Cardiac septum (tissue), 1 donor: ENCODE data around the gene NUDT6. TPM values are rescaled to one million over a fixed set of nuclear protein-coding genes. Genes with fewer than 3 reads are reported as not detected.
"Not testable (repeated sequence)": the region's sequence is repeated elsewhere in the genome, so short reads cannot be mapped to it uniquely, and the experiment has no call there.

Source experiments
- DNase-seq: peaks from one replicate; pipeline ENCODE4 v3.0.0-alpha.2; 2020; ENCODE audit warnings: low spot score
- intact Hi-C: fragments of 100-400 bp; cut with DNase I; formaldehyde crosslinking; loops from one replicate; pipeline ENCODE4 v1.14.0; 2022
- long read RNA-seq: library from polyadenylated mRNA; unstranded; transcript quantifications from one replicate; pipeline ENCODE4 v2.0.0, GENCODE V29; 2021
- total RNA-seq: library from RNA; stranded (reverse); fragmentation: NEBNext Ultra II Directional; extraction: Animal tissue kit (Norgen Biotek cat#: 25700); gene quantifications from one replicate; pipeline ENCODE4 v1.2.1, GENCODE V29; 2021
- donor health status: DM: no; HTN: no; CAD: no.

NUDT6 gene, protein sequence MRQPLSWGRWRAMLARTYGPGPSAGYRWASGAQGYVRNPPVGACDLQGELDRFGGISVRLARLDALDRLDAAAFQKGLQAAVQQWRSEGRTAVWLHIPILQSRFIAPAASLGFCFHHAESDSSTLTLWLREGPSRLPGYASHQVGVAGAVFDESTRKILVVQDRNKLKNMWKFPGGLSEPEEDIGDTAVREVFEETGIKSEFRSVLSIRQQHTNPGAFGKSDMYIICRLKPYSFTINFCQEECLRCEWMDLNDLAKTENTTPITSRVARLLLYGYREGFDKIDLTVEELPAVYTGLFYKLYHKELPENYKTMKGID
- total RNA-seq, result 9.4 TPM
- long read RNA-seq, partial matches to known transcripts, result 0 of 6 reads
- long read RNA-seq, other reads (novel, unspliced or antisense), result 2 of 6 reads

DNA sequence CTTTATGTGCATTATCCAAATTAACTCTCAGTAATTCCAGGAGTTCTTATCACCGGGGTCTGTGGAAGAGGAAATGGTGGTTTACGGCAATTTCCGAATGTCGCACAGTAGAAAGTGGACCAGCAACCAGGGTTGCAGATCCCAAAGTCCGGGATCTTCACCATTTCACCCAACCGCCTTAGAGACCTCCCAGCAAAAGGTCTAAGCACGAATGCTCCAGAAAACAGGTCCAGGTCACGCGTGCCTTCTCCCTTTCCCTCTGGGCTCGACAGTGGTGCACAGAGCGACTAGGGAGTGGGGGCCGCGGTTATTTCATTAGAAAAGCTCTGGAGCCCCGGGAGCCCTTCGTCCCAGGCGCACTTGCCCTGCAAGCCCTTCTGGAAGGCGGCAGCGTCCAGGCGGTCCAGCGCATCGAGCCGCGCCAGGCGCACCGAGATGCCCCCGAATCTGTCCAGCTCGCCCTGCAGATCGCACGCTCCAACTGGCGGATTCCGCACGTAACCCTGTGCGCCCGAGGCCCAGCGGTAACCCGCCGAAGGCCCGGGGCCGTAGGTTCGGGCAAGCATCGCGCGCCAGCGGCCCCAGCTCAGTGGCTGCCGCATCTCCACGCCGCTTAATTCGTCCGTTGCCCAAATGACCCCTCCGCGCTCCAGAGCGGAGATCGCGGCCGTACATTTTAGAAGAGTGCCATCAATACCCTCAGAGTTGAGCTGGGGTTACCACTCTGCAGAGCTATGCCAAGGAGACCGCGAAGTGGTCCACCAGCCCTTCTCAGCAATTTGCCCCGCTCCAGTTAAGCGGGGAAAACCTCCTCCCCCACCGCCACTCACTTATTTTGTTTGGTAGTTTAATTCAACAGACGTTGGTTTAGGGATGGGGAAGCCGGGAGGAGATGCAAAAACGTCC, at the start of gene NUDT6:
Gene NUDT6 (minus strand): TSS at position 627 of the 906 bp plus-strand sequence. CDS start 25 bp downstream, at position 602.
- DNase-seq, result peak; percentile 81
- intact Hi-C loops, result loop anchor here (2.0 kb wide), 1 partner anchor 189 kb away; the partner anchor contains the start of gene BBS12

DNA sequence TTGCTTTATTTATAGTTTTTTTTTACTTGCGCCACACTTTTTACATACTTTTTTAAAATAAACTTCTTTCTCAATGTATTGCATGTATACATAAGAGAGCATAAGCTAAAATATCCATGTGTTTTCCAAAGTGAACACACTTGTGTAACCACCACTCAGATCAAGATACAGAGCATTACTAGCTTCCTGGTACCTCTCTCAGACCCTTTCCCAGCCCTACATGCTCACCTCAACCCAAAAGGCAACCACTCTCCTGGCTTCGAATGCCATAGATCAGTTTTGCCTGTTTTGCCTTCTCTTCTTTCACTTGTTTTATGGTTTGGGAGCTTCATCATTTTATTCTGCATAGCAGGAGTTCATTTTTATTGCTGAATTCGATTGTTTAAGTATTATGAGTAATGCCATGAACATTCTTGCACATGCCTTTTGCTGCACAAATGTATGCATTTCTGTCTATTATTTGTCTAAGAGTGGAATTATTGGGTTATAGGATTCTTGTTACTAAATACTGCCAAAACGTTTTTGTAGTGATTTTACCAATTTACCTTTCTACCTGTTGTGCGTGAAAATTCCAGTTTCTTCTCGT, 45.9 kb upstream of the NUDT6 start:
- intact Hi-C loops, result no loop called here
- no peak for DNase-seq

DNA sequence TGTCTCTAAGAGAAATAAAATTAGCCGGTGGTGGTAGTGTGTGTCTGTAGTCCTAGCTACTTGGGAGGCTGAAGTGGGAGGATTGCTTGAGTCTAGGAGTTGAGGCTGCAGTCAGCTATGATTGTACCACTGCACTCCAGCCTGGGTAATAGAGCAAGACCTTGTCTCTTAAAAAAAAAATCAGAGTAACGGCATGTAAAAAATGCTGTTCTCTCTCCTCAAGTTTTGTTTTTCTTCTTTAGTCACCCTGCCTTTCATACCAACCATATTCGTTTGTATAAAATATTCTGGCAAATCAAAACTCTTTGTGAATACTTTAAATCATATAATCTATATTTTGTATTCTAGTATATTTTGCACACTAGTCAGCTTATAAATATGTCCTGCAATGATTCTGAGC, 44.8 kb upstream of the NUDT6 start:
- DNase-seq, result no peak

DNA sequence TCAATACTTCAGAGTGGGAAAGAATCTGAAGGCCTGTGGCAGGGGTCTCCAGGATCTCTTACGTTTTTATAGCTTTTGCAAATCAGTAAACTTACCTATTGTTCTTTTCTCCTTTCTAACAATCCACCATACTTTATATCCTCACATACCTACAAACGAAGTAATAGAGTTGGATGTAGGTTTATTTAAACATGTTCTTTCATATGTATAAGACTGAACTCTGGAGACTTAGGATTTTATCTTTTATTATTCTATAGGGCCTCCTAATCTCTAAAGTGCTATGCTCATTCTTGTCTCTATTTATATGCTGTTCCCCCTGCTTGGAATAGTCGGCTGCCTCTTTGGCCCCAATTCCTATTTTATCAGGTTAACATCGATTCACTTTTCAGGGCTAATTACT, 43.8 kb upstream of the NUDT6 start:
- intact Hi-C loops, result no loop called here
- DNase-seq, result no peak

More for the DNA sequence above, 44.8 kb upstream of the NUDT6 start:
- intact Hi-C loops, result no loop called here

DNA sequence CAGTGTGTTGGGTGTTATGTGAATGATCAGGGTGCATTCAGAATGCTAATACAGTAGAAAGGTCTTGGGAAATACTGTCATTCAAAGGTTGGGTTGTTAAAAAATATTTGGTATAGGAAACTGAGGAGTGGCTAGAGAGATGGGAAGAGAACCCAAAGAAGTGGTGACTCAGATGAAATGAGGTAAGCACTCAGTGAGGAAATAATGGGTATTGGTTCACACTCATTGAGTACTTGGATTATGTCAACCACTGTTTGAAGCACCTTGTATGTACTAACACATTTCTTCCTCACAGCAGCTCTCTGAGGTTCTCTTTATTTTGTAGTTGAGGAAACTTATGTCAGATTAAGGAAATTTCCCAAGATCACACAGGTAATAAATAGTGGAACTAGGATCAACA, 40.8 kb upstream of the NUDT6 start:
- no peak for DNase-seq
- intact Hi-C loops, result no loop called here

DNA sequence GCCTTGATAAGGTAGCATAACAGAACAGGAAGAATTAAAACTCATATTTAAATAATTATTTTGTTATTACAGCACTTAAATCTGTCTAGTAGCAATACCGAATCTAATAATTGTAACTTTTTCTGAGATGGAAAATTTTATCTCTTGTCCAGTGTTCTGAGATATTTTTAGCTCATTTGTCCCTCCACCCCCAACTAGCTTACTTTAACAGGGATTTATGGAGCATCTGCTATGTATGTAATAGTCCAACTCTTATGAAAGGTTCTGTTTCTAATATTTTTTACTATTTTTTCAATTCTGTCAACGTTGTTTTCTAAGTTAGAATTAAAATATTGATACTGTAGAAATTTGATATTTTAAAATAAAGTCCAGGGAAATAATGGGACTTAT, 38.2 kb upstream of the NUDT6 start:
- intact Hi-C loops, result no loop called here
- no peak for DNase-seq

DNA sequence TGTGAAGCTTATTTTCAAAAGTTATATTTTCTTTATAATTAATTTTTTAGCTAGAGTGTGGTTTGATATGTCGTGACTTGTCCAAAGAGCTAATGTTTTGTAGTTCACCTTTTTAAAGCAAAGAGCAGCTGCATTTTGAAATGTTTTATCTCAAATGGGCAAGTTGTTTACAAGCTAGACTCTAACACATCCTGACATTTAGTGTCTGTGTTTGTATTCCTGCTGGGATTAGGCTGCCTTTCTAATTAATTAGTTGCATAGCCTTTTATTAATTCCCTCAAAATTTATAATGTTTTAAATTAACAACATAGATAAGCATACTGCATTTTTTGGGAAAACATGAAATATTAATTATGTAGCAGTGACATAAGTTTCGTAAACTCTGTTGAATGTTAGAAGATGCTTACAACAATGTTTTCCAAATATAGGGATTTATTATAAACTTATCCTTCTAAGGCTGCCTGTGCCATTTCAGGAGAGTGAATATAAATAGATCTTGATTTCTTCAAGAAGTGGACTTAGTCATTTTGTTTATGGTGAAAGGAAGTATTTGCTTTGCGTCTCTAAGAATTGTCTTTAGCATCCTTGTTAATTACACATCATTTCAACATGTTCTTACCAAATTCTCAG, 37.7 kb upstream of the NUDT6 start:
- intact Hi-C loops, result no loop called here
- DNase-seq, result no peak

DNA sequence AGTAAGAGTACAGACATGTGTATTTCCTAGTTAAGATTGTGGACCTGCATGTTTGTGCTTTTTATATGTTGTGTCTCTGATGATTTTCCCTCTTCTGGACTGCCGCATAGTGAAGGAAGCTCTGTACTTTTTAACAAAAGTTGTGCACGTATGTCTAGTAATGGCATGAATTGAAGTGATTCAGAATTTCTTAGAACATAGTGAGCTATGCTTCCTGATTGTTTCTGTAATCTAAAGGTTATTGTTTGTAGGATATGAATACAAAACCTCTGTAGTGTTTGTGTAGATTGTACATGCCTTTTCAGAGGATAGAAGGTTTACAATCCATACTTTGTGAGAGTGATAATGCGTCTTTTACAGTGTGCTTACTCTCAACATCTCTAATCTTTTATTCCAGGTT, 37.0 kb upstream of the NUDT6 start:
- no peak for DNase-seq
- intact Hi-C loops, result no loop called here

DNA sequence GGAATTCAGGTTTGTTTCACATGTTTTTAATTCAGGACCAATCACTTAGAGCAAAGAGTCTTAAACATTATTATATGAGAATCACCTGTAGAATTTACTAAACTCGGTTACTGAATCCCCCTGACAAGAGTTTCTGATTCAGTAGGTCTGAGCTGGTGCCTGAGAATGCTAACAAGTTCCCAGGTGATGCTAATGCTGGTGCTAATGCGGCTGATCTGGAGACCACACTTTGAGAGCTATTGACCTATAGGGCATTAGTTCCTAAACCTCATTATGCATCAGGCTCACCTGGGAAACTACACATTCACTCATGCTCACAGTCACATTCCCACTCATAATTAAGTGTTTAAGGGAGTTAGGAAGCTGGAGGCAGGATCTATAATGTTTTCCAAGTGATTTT, 36.1 kb upstream of the NUDT6 start:
- intact Hi-C loops, result no loop called here
- DNase-seq, result no peak

DNA sequence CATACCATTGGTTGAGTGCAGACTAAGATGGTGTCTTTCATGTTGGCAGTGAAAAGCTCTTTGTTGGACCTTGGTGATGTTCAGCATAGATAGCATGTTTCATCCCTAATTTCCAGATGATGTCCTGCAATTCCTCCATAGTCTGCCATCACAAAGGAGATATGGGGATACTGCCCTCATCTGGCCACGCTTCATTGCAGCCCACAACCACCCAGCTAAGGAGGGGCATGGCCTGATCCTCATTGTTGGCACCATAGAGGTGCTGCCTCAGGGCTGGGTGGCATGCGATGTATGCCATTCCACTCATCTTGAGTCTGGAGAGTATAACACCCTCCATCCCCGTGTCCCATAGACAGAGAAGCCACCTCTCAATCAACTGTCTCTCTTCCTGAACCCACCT, 31.5 kb upstream of the NUDT6 start:
- no peak for DNase-seq

DNA sequence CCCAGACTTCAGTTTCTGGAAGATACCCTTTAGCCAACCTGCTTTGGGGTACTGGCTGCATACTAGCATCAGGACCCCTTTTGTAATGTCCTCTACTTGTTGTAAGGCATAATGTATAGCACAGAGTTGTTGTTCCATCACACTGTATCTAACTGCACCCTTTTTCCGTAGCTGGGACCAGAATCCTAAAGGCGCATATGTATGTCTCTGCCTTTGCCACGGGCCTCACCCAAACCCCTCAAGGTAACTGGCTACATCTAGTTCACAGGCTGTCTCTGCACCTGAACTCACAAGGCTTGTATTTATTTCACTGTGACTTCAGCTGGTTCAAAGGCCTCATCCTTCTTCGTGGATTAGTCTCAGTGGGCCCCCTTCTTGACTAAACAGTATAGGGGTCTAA, 29.6 kb upstream of the NUDT6 start:
- intact Hi-C loops, result no loop called here
- no peak for DNase-seq

More for the DNA sequence above, 31.5 kb upstream of the NUDT6 start:
- intact Hi-C loops, result no loop called here

DNA sequence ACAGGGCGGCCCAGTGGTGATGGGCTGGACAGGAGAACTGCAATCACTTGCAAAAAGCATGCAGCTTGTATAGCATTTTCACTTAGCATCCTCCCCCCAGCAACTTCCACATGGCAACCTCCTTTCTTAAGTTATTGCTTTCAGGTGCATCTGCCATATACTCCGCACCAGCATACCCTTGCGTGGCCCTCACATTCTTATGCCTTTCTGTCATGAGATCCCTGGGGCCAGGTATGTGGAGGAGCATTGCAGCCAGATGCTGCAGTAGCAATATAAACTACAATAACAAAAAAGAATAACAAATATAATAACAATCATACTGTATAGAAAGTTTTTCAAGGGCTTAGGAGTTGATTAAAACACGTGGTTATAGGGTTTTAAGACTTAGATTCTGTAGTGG, 26.3 kb upstream of the NUDT6 start:
- no peak for DNase-seq
- intact Hi-C loops, result no loop called here

DNA sequence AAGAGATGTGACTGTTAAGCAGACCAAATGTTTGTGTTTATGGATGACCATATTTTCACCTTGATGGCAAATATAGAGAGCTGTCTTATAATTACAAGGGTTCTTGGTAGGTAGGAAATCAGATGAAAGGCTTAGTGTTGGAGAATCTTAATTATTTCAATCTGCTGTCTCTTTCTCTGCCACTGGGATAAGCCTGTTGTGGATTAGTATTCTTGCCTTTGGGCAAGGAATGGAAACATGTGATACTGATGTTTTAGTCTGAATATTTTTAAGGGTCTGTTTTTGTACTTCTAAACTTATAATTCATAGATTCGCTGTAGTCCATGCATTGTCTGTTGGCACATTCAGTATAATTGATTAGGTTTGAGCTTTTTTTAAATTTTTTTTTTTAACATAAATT, 23.7 kb upstream of the NUDT6 start:
- intact Hi-C loops, result no loop called here
- no peak for DNase-seq

DNA sequence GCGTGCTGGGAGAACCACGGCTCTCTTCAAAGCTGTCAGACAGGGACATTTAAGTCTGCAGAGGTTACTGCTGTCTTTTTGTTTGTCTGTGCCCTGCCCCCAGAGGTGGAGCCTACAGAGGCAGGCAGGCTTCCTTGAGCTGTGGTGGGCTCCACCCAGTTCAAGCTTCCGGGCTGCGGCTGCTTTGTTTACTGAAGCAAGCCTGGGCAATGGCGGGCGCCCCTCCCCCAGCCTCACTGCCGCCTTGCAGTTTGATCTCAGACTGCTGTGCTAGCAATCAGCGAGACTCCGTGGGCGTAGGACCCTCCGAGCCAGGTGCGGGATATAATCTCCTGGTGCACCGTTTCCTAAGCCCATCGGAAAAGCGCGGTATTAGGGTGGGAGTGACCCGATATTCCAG, 22.7 kb upstream of the NUDT6 start:
- intact Hi-C loops, DNase-seq: not testable (repeated sequence)

DNA sequence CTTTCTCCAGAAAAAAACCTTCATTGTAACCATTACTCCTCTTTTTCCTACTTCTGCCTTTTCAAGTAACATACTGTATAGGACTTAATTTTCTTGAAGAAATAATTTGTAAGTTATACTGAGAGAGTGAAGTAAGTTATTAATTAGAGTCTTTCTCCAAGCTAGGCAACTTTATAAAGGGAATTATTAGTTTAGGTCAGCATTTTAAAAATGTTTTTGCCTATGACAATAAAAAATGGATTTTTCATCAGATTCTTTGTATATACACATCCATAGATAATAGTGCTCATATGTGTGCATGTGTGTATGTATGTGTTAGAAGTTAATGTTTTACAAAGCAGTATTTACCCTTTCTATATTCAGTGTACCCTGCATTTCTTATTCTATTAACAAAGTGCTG, 10.4 kb upstream of the NUDT6 start:
- no peak for DNase-seq
- intact Hi-C loops, result no loop called here

DNA sequence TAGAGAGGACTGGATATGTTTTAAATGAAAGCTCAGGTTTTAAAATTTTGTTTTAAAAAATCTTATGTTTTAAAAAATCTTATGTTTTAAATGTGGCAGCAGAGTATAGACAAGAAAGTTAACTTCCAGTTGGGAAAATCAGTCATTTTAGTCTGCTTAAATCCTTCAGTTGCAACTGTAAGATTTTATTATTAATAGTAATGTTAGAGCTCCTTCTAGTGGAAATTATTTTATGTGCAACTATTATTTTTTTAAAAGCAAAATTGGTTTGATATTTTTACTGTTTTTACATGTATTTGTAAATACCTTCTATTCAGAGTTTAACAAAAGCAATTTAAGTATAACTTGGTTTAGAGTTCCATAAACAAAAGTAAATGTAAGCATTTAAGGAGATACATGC, 8.5 kb upstream of the NUDT6 start:
- intact Hi-C loops, result no loop called here
- no peak for DNase-seq

DNA sequence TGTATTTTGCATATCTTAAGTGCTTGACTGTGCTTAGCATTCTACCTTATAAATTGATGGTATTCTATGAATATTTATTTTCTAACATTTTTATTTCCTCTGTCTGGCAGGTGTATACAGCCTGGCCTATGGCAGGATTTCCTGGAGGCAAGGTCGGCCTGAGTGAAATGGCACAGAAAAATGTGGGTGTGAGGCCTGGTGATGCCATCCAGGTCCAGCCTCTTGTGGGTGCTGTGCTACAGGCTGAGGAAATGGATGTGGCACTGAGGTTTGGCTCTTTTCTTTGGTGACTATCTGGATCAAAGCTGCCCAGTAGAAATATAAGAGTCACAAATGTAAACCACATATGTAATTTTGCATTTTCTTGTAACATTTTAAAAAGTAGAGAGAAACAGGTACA, 6.5 kb upstream of the NUDT6 start:
- no peak for DNase-seq
- intact Hi-C loops, result loop anchor here (5.0 kb wide), 1 partner anchor 327 kb away; no protein-coding TSS in a partner anchor

DNA sequence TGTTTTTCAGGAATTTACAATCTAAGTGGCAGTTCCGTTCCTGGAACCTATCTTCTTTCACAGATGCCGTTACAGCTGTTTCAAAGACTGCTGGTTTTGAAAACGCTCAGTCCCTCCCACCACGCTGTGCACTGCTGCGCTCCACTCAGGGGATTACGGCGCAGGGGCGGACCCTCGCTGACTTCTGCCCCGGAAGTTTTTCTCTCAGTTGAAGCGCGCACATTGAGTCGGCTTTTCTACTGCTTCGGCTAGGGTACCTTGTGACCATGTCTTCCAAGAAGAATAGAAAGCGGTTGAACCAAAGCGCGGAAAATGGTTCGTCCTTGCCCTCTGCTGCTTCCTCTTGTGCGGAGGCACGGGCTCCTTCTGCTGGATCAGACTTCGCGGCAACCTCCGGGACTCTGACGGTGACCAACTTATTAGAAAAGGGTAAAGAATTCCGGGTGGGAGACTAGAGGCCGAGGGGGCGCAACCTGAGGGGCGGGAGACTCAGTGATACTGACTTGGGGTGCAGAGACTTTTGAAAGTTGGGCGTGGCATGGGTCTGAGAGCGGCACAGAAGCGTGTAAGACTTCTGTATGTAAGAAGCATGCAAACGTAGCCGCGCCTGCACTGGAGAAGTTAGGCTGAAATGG, 597 bp upstream of the NUDT6 start:
- intact Hi-C loops, result loop anchor here (2.0 kb wide), 1 partner anchor 190 kb away; the partner anchor contains the start of gene BBS12
- peak; percentile 92 for DNase-seq

DNA sequence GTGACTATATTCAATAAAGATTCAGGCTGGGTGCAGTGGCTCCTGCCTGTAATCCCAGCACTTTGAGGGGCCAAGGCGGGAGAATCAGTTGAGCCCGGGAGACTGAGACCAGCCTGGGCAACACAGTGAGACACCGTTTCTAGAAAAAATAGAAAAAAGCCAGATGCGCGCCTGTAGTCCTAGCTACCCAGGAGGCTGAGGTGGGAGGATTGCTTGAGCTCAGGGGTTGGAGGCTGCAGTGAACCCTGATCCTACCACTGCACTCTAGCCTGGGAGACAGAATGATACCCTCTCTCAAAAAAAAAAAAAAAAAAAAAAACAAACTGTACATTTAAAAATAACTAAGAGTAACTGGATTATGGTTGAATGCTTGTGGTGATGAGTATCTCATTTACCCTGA, 1.1 kb downstream of the NUDT6 start:
- intact Hi-C loops, result no loop called here
- no peak for DNase-seq
